Stomach (tissue), 9 donors: ENCODE data around the gene TMEM169. TPM values are rescaled to one million over a fixed set of nuclear protein-coding genes. Genes with fewer than 3 reads are reported as not detected.

Experiments
- DNase-seq, 2 donors: peaks; one replicate each; pipeline versions ENCODE4 v3.0.0 to v3.0.0-alpha.2; 2013 to 2019
- H3K27ac ChIP-seq, 5 donors: fragments of 200-600 bp in 4 of 5; sonication (generic) in 4 of 5; one replicate each; pipeline ENCODE4 v1.5.1; 2013 to 2019; ENCODE audit warnings: mild to moderate bottlenecking in 1 of 5, moderate library complexity in 1 of 5
- H3K27me3 ChIP-seq, 3 donors: fragments of 200-600 bp; sonication (generic); one replicate each; pipeline ENCODE4 v1.5.1; 2017 to 2019; ENCODE audit warnings: mixed run types in 1 of 3
- H3K36me3 ChIP-seq, 4 donors: fragments of 200-600 bp; sonication (generic); 1 replicate in 3 of 4; 2 replicates in 1 of 4; pipeline ENCODE4 v1.5.1; 2016 to 2019
- H3K4me1 ChIP-seq, 4 donors: fragments of 200-600 bp; sonication (generic); one replicate each; pipeline ENCODE4 v1.5.1; 2016 to 2019
- H3K4me3 ChIP-seq, 4 donors: fragments of 200-600 bp; sonication (generic) in 3 of 4; one replicate each; pipeline ENCODE4 v1.5.1; 2016 to 2019; ENCODE audit warnings: mild to moderate bottlenecking in 1 of 4
- H3K9me3 ChIP-seq, 4 donors: fragments of 200-600 bp; sonication (generic); one replicate each; pipeline ENCODE4 v1.5.1; 2016 to 2019
- CTCF ChIP-seq, 7 experiments: fragments of 450-650 bp in 4 of 7; fragments of 200-600 bp in 3 of 7; sonication (generic) in 3 of 7; IDR thresholded peaks; one replicate each; pipeline ENCODE4 v1.5.1; 2016 to 2019; ENCODE audit warnings: antibody characterized with exemption in 7 of 7, control low read depth in 2 of 7, mild to moderate bottlenecking in 1 of 7
- EP300 ChIP-seq: sonication (generic); formaldehyde crosslinking; IDR thresholded peaks from one replicate; pipeline ENCODE4 v1.6.1; 2017; ENCODE audit warnings: antibody characterized with exemption
- POLR2A ChIP-seq, 4 donors: fragments of 450-650 bp; IDR thresholded peaks; one replicate each; pipeline ENCODE4 v1.6.1; 2016; ENCODE audit warnings: antibody characterized with exemption in 4 of 4, control low read depth in 2 of 4, mild to moderate bottlenecking in 1 of 4, moderate library complexity in 1 of 4
- POLR2AphosphoS5 ChIP-seq, 3 donors: sonication (generic); formaldehyde crosslinking; IDR thresholded peaks; one replicate each; pipeline ENCODE4 v1.6.1; 2016; ENCODE audit warnings: antibody characterized with exemption in 3 of 3
- WGBS, 5 donors: extraction: QIAGEN DNeasy Blood & Tissue Kit in 3 of 5; methylation state at CpG; one replicate each; pipeline versions ENCODE4 v1.1.5 to v1.1.7; 2013 to 2018; 5-methylcytosine and 5-hydroxymethylcytosine counted together
- intact Hi-C: fragments of 100-400 bp; cut with DNase I; formaldehyde crosslinking; loops from one replicate; pipeline ENCODE4 v1.15.1; 2023; ENCODE audit warnings: low total_unique reads
- polyA plus RNA-seq, 3 donors: library from polyadenylated mRNA; stranded (reverse); fragments of 200-250 nt; gene quantifications; one replicate each; pipeline ENCODE4 v1.2.3, GENCODE V29; 2013
- total RNA-seq, 5 donors: library from RNA; depleted of rRNA; stranded (reverse); fragments of >200 nt; gene quantifications; one replicate each; pipeline versions ENCODE4 v1.1.0 to v1.2.3, GENCODE V29; 2014 to 2016
- donor health status: healthy with polysubstance abuse.
- donor health status: Bipolar disorder and iron deficiency.
- donor health status: healthy.

Gene TMEM169
- total and polyA plus RNA-seq, 8 donors = 0.05 to 2.8 (median 0.55) TPM; not detected in 3

GRCh38 chr2:216103213-216103612, 21.5 kb downstream of the TMEM169 start:
- Histone ChIP-seq H3K4me3 (no peak overlapping the region), H3K9me3 (no peaks in the 10 kb centered on the region), H3K36me3 (peaks cover 0 to 12% (median 0%) of the 10 kb centered on the region in 4 donors), H3K27me3 (peaks cover 0 to 4% (median 0%) of the 10 kb centered on the region in 3 donors), H3K4me1 (peaks cover 0 to 3% (median under 1%) of the 10 kb centered on the region in 4 donors), H3K27ac (no peak overlapping the region)
- WGBS, 5 donors = 37 to 75% (median 58%) methylated on average over 1 of the region's 1 CpG
- DNase-seq = no peak
- TF ChIP-seq POLR2A (IDR thresholded peaks at IDR 0.05) = no peak
- TF ChIP-seq EP300 = no peak
- no peak for TF ChIP-seq POLR2AphosphoS5 (IDR thresholded peaks at IDR 0.05)
- TF ChIP-seq CTCF (IDR thresholded peaks at IDR 0.05) = no peak
- intact Hi-C loops = no loop called here

GRCh38 chr2:216104691-216105090, 23.0 kb downstream of the TMEM169 start:
- intact Hi-C loops = no loop called here
- Histone ChIP-seq H3K36me3 (peaks cover 0 to 11% (median 0%) of the 10 kb centered on the region in 4 donors), H3K27me3 (peaks cover 0 to 4% (median 0%) of the 10 kb centered on the region in 3 donors), H3K4me1 (peaks cover 0 to 9% (median 3%) of the 10 kb centered on the region in 4 donors), H3K9me3 (no peaks in the 10 kb centered on the region), H3K4me3 (no peak overlapping the region), H3K27ac (no peak overlapping the region)
- TF ChIP-seq CTCF (IDR thresholded peaks at IDR 0.05) (no peak), EP300 (no peak), POLR2AphosphoS5 (IDR thresholded peaks at IDR 0.05) (no peak), POLR2A (IDR thresholded peaks at IDR 0.05) (no peak)
- DNase-seq = no peak
- WGBS, 5 donors = 68 to 83% (median 81%) methylated on average over 3 of the region's 3 CpGs

- H3K4me1 ChIP-seq = peaks cover 16 to 35% (median 28%) of the 10 kb centered on the region in 4 donors
- no peak for DNase-seq
- WGBS, 5 donors = 81 to 93% (median 87%) methylated on average over 8 of the region's 8 CpGs
- no peak overlapping the region for H3K4me3 ChIP-seq
- no peak for TF ChIP-seq EP300
- TF ChIP-seq POLR2AphosphoS5 (IDR thresholded peaks at IDR 0.05) = no peak
- peaks cover 0 to 19% (median 15%) of the 10 kb centered on the region in 4 donors for H3K36me3 ChIP-seq
- H3K27me3 ChIP-seq = peaks cover 0 to 4% (median 0%) of the 10 kb centered on the region in 3 donors
- H3K9me3 ChIP-seq = no peaks in the 10 kb centered on the region
- no peak overlapping the region for H3K27ac ChIP-seq
- intact Hi-C loops = no loop called here
Observed at GRCh38 chr2:216107320-216107719, 25.6 kb downstream of the TMEM169 start.

- H3K4me3 ChIP-seq = no peak overlapping the region
- DNase-seq = peak in 1 of 2 donors; percentile 22
- H3K27me3 ChIP-seq = peaks cover 0 to 4% (median 0%) of the 10 kb centered on the region in 3 donors
- TF ChIP-seq POLR2AphosphoS5 (IDR thresholded peaks at IDR 0.05) = no peak
- no peak for TF ChIP-seq EP300
- TF ChIP-seq CTCF (IDR thresholded peaks at IDR 0.05) = no peak
- no peak for TF ChIP-seq POLR2A (IDR thresholded peaks at IDR 0.05)
- H3K9me3 ChIP-seq = no peaks in the 10 kb centered on the region
- peaks cover 0 to 24% (median 19%) of the 10 kb centered on the region in 4 donors for H3K36me3 ChIP-seq
- intact Hi-C loops = no loop called here
- H3K27ac ChIP-seq = no peak overlapping the region
- H3K4me1 ChIP-seq = peaks cover 20 to 39% (median 31%) of the 10 kb centered on the region in 4 donors
- WGBS, 5 donors = 42 to 59% (median 55%) methylated on average over 13 of the region's 13 CpGs
Observed at GRCh38 chr2:216107760-216108159, 26.0 kb downstream of the TMEM169 start.

- DNase-seq = no peak
- Histone ChIP-seq H3K27me3 (peaks cover 0 to 4% (median 0%) of the 10 kb centered on the region in 3 donors), H3K36me3 (peaks cover 2 to 30% (median 26%) of the 10 kb centered on the region in 4 donors), H3K4me1 (peaks cover 21 to 46% (median 37%) of the 10 kb centered on the region in 4 donors), H3K9me3 (no peaks in the 10 kb centered on the region), H3K4me3 (peak overlapping the region; percentile 71 to 86 (median 80)), H3K27ac (peak overlapping the region in 4 of 5 donors; percentile 89 to 96 (median 94))
- intact Hi-C loops = no loop called here
- WGBS, 5 donors = 49 to 67% (median 60%) methylated on average over 6 of the region's 6 CpGs
- TF ChIP-seq POLR2A (IDR thresholded peaks at IDR 0.05) (no peak), EP300 (no peak), CTCF (IDR thresholded peaks at IDR 0.05) (no peak), POLR2AphosphoS5 (IDR thresholded peaks at IDR 0.05) (no peak)
Observed at GRCh38 chr2:216108310-216108966, 26.7 kb downstream of the TMEM169 start.
